SK-N-SH treated with all-trans-retinoic acid at 6 μM for 48 hours (cell line): Measurements from ENCODE around the gene MLANA.
"Not testable (repeated sequence)": the region's sequence is repeated elsewhere in the genome, so short reads cannot be mapped to it uniquely, and the experiment has no call there.

Experiments
- ATAC-seq: fragments of 200-7000 bp; cut with Tn5 transposase; 3 replicates; pipeline ENCODE4 v1.9.1; 2020; ENCODE audit warnings: mild to moderate bottlenecking, moderate library complexity
- ARNTL ChIP-seq: fragments of 450-650 bp; formaldehyde crosslinking; IDR thresholded peaks from 2 replicates; pipeline ENCODE4 v1.5.0; 2020; ENCODE audit warnings: low read depth, mild to moderate bottlenecking, moderate library complexity, borderline replicate concordance
- BACH2 ChIP-seq: fragments of 250-450 bp; sonication (Bioruptor Pico); IDR thresholded peaks from 2 replicates; pipeline ENCODE4 v1.9.0; 2021; ENCODE audit warnings: mild to moderate bottlenecking, borderline replicate concordance
- CREB5 ChIP-seq: fragments of 250-450 bp; sonication (Bioruptor Pico); IDR thresholded peaks from 2 replicates; pipeline ENCODE4 v1.5.1; 2020; ENCODE audit warnings: low read depth, mild to moderate bottlenecking, moderate library complexity
- CSDC2 ChIP-seq: fragments of 250-450 bp; sonication (Bioruptor Pico); IDR thresholded peaks from 2 replicates; pipeline ENCODE4 v1.5.0; 2020; ENCODE audit warnings: mild to moderate bottlenecking, moderate library complexity
- ESRRG ChIP-seq: fragments of 250-450 bp; sonication (Bioruptor Pico); IDR thresholded peaks from 2 replicates; pipeline ENCODE4 v1.6.1; 2021; ENCODE audit warnings: mild to moderate bottlenecking
- GLIS3 ChIP-seq: fragments of 250-450 bp; sonication (Bioruptor Pico); IDR thresholded peaks from 2 replicates; pipeline ENCODE4 v1.5.0; 2020; ENCODE audit warnings: mild to moderate bottlenecking, moderate library complexity
- ISL1 ChIP-seq: fragments of 250-450 bp; sonication (Bioruptor Pico); IDR thresholded peaks from 2 replicates; pipeline ENCODE4 v2.1.2; 2022; ENCODE audit warnings: mild to moderate bottlenecking, moderate library complexity
- OSR1 ChIP-seq: fragments of 250-450 bp; sonication (Bioruptor Pico); IDR thresholded peaks from 2 replicates; pipeline ENCODE4 v1.8.0; 2022; ENCODE audit warnings: moderate library complexity, mild to moderate bottlenecking, inconsistent platforms
- PPARA ChIP-seq: fragments of 250-450 bp; sonication (Bioruptor Pico); IDR thresholded peaks from 2 replicates; pipeline ENCODE4 v1.5.0; 2020; ENCODE audit warnings: mild to moderate bottlenecking, borderline replicate concordance
- RARB ChIP-seq: fragments of 250-450 bp; sonication (Bioruptor Pico); IDR thresholded peaks from 2 replicates; pipeline ENCODE4 v1.8.0; 2021; ENCODE audit warnings: mild to moderate bottlenecking, moderate library complexity
- SNAI2 ChIP-seq: fragments of 250-450 bp; sonication (Bioruptor Pico); IDR thresholded peaks from 2 replicates; pipeline ENCODE4 v1.5.0; 2020; ENCODE audit warnings: mild to moderate bottlenecking, moderate library complexity
- TCF4 ChIP-seq: fragments of 250-450 bp; sonication (Bioruptor Pico); IDR thresholded peaks from 2 replicates; pipeline ENCODE4 v1.8.0; 2021; ENCODE audit warnings: mild to moderate bottlenecking, moderate library complexity, borderline replicate concordance
- TOX ChIP-seq: fragments of 250-450 bp; sonication (Bioruptor Pico); IDR thresholded peaks from 2 replicates; pipeline ENCODE4 v1.8.0; 2021; ENCODE audit warnings: mild to moderate bottlenecking, moderate library complexity, borderline replicate concordance
- ZC3H10 ChIP-seq: fragments of 250-450 bp; sonication (Bioruptor Pico); IDR thresholded peaks from 2 replicates; pipeline ENCODE4 v1.5.1; 2021; ENCODE audit warnings: mild to moderate bottlenecking, moderate library complexity
- ZFP3 ChIP-seq: fragments of 250-450 bp; sonication (Bioruptor Pico); IDR thresholded peaks from 2 replicates; pipeline ENCODE4 v1.5.0; 2020; ENCODE audit warnings: mild to moderate bottlenecking, moderate library complexity
- ZFP30 ChIP-seq: fragments of 450-650 bp; formaldehyde crosslinking; IDR thresholded peaks from 2 replicates; pipeline ENCODE4 v1.5.0; 2022; ENCODE audit warnings: mild to moderate bottlenecking, moderate library complexity
- ZNF565 ChIP-seq: fragments of 450-650 bp; formaldehyde crosslinking; conservative IDR thresholded peaks from 2 replicates; pipeline ENCODE4 v1.5.0; 2020; ENCODE audit warnings: low read depth, mild to moderate bottlenecking, moderate library complexity
- ZNF70 ChIP-seq: fragments of 450-650 bp; formaldehyde crosslinking; IDR thresholded peaks from 2 replicates; pipeline ENCODE4 v1.5.0; 2020; ENCODE audit warnings: mild to moderate bottlenecking, moderate library complexity
- ZNF8 ChIP-seq: fragments of 450-650 bp; formaldehyde crosslinking; IDR thresholded peaks from 2 replicates; pipeline ENCODE4 v1.5.0; 2020; ENCODE audit warnings: mild to moderate bottlenecking, moderate library complexity
- TF ChIP-seq, protein P1 (sequence below): fragments of 250-450 bp; sonication (Bioruptor Pico); IDR thresholded peaks from 2 replicates; pipeline ENCODE4 v1.5.1; 2021; ENCODE audit warnings: mild to moderate bottlenecking, moderate library complexity
- TF ChIP-seq, protein P2 (sequence below): fragments of 250-450 bp; sonication (Bioruptor Pico); IDR thresholded peaks from 2 replicates; pipeline ENCODE4 v1.8.0; 2020; ENCODE audit warnings: mild to moderate bottlenecking, moderate library complexity, borderline replicate concordance
- TF ChIP-seq, protein P3 (sequence below): fragments of 250-450 bp; sonication (Bioruptor Pico); IDR thresholded peaks from 2 replicates; pipeline ENCODE4 v1.5.0; 2020; ENCODE audit warnings: mild to moderate bottlenecking, moderate library complexity
- TF ChIP-seq, protein P4 (sequence below): fragments of 250-450 bp; sonication (Bioruptor Pico); IDR thresholded peaks from 2 replicates; pipeline ENCODE4 v1.8.0; 2021; ENCODE audit warnings: low read depth, mild to moderate bottlenecking, moderate library complexity, borderline replicate concordance

The MLANA gene

GRCh38 chr9:5879419-5880181 is 11.1 kb upstream of the MLANA start:
- TF ChIP-seq ZNF70 (CRISPR knock-in tag), result no peak
- TF ChIP-seq ZFP30 (CRISPR knock-in tag), result no peak
- no peak for TF ChIP-seq TCF4 (CRISPR knock-in tag)
- no peak for TF ChIP-seq OSR1 (CRISPR knock-in tag)
- TF ChIP-seq, protein P1, sequence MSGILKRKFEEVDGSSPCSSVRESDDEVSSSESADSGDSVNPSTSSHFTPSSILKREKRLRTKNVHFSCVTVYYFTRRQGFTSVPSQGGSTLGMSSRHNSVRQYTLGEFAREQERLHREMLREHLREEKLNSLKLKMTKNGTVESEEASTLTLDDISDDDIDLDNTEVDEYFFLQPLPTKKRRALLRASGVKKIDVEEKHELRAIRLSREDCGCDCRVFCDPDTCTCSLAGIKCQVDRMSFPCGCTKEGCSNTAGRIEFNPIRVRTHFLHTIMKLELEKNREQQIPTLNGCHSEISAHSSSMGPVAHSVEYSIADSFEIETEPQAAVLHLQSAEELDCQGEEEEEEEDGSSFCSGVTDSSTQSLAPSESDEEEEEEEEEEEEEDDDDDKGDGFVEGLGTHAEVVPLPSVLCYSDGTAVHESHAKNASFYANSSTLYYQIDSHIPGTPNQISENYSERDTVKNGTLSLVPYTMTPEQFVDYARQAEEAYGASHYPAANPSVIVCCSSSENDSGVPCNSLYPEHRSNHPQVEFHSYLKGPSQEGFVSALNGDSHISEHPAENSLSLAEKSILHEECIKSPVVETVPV (CRISPR knock-in tag), result no peak
- no peak for TF ChIP-seq GLIS3 (CRISPR knock-in tag)
- no peak for TF ChIP-seq RARB (CRISPR knock-in tag)
- no peak for TF ChIP-seq ZC3H10 (CRISPR knock-in tag)
- TF ChIP-seq ISL1 (CRISPR knock-in tag), result peak; percentile 91
- no peak for TF ChIP-seq PPARA (CRISPR knock-in tag)
- no peak for TF ChIP-seq ESRRG
- no peak for TF ChIP-seq ZNF565 (CRISPR knock-in tag)
- TF ChIP-seq TOX (CRISPR knock-in tag), result no peak
- no peak for TF ChIP-seq BACH2
- TF ChIP-seq, protein P2, sequence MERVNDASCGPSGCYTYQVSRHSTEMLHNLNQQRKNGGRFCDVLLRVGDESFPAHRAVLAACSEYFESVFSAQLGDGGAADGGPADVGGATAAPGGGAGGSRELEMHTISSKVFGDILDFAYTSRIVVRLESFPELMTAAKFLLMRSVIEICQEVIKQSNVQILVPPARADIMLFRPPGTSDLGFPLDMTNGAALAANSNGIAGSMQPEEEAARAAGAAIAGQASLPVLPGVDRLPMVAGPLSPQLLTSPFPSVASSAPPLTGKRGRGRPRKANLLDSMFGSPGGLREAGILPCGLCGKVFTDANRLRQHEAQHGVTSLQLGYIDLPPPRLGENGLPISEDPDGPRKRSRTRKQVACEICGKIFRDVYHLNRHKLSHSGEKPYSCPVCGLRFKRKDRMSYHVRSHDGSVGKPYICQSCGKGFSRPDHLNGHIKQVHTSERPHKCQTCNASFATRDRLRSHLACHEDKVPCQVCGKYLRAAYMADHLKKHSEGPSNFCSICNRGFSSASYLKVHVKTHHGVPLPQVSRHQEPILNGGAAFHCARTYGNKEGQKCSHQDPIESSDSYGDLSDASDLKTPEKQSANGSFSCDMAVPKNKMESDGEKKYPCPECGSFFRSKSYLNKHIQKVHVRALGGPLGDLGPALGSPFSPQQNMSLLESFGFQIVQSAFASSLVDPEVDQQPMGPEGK (CRISPR knock-in tag), result no peak
- TF ChIP-seq, protein P3, sequence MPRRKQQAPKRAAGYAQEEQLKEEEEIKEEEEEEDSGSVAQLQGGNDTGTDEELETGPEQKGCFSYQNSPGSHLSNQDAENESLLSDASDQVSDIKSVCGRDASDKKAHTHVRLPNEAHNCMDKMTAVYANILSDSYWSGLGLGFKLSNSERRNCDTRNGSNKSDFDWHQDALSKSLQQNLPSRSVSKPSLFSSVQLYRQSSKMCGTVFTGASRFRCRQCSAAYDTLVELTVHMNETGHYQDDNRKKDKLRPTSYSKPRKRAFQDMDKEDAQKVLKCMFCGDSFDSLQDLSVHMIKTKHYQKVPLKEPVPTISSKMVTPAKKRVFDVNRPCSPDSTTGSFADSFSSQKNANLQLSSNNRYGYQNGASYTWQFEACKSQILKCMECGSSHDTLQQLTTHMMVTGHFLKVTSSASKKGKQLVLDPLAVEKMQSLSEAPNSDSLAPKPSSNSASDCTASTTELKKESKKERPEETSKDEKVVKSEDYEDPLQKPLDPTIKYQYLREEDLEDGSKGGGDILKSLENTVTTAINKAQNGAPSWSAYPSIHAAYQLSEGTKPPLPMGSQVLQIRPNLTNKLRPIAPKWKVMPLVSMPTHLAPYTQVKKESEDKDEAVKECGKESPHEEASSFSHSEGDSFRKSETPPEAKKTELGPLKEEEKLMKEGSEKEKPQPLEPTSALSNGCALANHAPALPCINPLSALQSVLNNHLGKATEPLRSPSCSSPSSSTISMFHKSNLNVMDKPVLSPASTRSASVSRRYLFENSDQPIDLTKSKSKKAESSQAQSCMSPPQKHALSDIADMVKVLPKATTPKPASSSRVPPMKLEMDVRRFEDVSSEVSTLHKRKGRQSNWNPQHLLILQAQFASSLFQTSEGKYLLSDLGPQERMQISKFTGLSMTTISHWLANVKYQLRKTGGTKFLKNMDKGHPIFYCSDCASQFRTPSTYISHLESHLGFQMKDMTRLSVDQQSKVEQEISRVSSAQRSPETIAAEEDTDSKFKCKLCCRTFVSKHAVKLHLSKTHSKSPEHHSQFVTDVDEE (CRISPR knock-in tag), result no peak
- TF ChIP-seq, protein P4, sequence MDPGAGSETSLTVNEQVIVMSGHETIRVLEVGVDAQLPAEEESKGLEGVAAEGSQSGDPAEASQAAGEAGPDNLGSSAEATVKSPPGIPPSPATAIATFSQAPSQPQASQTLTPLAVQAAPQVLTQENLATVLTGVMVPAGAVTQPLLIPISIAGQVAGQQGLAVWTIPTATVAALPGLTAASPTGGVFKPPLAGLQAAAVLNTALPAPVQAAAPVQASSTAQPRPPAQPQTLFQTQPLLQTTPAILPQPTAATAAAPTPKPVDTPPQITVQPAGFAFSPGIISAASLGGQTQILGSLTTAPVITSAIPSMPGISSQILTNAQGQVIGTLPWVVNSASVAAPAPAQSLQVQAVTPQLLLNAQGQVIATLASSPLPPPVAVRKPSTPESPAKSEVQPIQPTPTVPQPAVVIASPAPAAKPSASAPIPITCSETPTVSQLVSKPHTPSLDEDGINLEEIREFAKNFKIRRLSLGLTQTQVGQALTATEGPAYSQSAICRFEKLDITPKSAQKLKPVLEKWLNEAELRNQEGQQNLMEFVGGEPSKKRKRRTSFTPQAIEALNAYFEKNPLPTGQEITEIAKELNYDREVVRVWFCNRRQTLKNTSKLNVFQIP (CRISPR knock-in tag), result no peak
- no peak for TF ChIP-seq ZNF8 (CRISPR knock-in tag)
- 0 out of 2 replicates have a peak, but pooled peaks have one; percentile 61 for TF ChIP-seq CSDC2
- no peak for TF ChIP-seq CREB5 (CRISPR knock-in tag)
- TF ChIP-seq ARNTL, result no peak
- TF ChIP-seq ZFP3, result 0 out of 2 replicates have a peak, but pooled peaks have one; percentile 52
- TF ChIP-seq SNAI2 (CRISPR knock-in tag), result no peak
- peak; percentile 98 for ATAC-seq

GRCh38 chr9:5882244-5883012 is 8.3 kb upstream of the MLANA start:
- not testable (repeated sequence) for ATAC-seq
